ENCODE measurements around the gene SCAF1.

Gene SCAF1

DNA sequence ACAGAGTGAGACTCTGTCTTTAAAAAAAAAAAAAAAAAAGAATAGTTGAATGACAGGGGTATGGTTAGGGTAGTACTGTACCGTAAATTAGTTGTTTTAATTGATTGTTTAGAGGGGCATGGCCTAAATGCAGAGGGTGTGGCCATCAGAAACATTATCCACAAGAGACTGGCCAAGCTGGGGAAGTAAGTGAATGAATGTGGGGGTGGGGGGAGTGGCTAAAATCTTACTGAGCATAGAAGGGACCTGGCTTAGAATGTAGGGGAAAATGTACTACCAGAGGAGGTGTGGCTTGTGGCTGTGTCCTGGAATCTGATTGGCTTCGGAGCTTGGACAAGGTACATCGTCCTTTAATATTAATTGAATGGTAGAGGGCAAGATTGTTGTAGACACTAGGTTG is 27.5 kb downstream of the SCAF1 start:
- no peak for DNase-seq

DNA sequence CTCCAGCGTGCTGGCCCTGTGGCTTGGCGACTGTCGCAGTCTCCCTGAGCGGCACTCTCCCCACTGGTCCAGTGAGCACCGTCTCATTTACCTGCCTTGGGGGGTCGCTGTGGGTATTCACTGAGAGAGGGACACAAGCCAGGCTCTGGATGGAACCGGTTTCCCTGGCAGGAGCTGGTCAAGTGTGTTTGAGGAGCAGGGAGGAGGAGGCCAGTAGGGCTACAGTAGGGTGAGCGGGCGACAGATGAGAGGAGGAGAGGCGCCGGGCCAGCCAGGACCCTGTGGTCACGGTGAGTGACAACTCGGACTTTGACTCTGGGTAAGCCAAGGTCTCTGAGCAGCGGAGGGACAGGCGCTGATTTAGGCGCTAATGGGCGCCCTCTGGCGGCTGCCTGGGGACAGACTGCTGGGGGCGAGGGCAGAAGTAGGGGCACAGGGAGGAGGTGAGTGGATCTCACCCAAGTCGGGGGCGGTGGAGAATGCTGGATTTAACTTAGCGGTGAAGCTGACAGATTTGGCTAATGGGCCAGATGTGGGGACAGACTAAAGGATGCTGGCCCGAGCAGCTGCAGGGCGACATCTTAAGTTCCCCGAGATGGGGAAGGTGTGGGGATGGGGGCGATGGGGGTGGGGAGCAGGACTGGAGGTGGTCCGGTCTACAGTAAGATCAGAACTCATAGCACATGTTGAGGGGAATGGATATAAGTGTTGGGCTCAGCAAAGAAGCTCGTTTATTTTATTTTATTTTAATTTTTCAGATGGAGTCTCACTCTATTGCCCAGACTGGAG is 30.3 kb downstream of the SCAF1 start:
- peak; percentile 52 to 62 (median 59) for DNase-seq

DNA sequence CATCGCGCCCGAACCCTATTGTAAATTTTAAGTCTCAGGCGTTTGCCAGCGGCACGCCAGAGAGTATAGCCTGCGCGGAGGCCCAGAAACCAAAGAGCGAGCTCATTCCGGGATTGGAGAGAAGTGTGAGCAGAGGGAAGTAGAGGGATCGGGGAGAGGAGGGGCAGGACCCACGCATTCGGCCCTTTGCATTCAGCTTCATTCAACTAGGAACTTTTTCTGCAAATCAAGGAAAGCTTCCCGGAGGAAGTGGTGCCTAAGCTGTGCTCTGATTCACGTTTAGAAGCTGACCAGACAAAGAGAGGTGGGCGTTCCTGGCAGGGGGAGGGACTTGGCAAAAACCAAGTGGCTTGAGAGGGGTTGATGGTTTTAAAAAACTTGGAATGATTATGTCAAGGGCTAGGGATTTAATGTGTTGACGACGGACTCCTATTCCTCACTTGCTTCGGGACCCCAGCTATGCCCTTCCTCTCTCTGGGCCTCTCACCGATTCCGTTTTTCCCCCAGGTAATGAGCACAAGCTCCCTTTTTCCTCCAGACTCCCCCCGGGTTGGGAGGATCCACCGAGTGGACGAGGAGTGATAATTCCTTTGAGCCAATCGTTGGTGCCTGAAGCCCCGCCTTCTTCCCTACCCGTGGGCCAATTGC is 34.3 kb downstream of the SCAF1 start:
- DNase-seq, result peak in 3 of 4 experiments; percentile 44 to 55 (median 51)

DNA sequence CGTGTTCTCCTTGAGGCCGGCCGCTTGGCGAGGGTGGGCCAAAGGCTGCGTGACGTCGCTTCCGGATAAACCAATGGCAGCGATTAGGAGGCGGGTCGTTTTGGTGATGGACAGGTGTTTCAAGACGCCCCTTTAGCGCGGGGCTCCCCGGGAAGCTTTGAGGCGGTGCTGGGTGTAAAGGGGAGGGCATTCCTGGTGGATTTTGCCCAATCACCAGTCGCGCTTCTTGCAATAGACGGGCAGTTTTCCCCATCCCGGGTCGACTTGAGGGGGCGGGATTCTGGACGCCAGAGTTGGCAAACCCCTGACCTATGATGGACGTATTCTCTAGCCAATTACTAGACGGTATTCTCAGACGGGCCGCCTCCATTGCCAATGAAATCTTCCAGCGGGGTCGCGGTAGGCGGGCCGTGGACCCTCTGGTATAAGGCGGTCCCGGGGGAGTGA is 34.8 kb downstream of the SCAF1 start:
- peak; percentile 93 to 96 (median 94) for DNase-seq

DNA sequence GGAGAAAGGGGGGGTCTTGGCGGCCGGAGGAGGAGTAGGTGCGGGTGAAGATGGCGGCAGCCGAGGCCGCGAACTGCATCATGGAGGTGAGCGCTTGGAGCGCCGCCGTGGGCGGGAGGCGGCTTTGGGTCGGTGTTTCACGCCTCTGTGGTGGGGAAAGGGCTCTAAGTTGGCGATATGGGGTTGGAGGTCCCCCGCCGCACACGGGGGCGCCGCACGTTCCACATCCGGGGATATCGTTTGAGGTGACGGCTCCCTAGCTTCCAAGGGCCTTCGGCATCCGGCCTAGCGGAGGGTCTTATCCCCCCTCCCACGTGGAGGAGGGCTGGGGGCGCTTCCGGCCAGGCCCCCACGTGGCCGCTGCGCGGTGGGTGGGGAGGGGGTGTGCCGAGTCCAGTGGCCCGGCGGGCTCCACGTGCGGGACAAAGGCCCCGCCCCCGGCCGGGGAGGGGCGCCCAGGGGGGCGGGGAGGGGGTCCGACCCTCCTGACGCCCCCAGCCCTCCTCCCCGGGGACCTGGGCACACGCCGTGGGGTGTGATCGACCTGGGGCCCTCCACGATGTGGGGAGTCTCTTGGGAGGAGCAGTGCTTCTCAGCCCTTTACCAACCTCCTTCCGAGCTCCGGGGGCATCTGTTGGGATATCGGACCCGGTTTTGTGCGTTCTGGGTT is 35.4 kb downstream of the SCAF1 start, which contains the start of gene PRMT1:
Gene PRMT1, plus strand, starts transcription at position 41 of the 670 bp plus-strand sequence. Its CDS starts 10 bp downstream, at position 51.
- DNase-seq, result peak in 2 of 4 experiments; percentile 37 to 51

DNA sequence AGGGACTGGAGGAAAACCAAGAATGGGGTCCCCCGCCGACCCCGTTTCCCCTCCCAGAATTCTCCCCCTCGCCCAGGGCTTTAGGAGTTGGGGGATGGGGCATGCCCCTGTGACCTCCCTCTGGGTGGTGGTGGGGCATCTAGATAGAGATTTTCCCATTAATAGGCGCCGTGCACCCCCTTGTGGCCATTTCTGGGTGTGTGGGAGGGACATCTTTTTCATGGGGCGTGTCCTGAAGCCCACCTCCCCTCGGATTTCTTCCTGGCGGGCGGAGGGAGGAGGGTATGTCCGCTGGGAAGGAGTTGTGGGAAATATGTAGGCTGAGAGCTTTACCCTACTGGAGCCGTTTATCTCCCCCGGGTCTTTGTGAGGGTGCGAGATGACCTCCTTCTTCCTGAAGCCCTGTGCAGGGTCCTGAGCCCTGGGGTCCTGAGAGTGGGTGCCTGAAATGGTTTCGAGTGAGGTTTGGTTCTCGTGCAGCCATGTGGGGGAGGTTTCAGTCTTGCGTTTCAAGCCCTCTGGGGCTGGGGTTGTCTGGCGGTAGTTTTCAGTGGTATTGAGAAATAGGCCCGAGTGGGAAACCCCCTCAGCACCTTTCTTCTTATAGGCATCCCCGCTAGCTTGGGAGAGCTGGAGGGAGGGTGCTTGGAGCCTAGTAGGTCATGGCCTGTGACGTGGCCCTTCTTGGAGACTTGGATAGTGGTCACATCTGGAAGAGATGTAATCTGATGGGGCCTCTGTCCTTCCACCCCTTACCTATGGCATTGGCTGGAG is 36.1 kb downstream of the SCAF1 start:
- DNase-seq, result peak; percentile 56 to 78 (median 67)

DNA sequence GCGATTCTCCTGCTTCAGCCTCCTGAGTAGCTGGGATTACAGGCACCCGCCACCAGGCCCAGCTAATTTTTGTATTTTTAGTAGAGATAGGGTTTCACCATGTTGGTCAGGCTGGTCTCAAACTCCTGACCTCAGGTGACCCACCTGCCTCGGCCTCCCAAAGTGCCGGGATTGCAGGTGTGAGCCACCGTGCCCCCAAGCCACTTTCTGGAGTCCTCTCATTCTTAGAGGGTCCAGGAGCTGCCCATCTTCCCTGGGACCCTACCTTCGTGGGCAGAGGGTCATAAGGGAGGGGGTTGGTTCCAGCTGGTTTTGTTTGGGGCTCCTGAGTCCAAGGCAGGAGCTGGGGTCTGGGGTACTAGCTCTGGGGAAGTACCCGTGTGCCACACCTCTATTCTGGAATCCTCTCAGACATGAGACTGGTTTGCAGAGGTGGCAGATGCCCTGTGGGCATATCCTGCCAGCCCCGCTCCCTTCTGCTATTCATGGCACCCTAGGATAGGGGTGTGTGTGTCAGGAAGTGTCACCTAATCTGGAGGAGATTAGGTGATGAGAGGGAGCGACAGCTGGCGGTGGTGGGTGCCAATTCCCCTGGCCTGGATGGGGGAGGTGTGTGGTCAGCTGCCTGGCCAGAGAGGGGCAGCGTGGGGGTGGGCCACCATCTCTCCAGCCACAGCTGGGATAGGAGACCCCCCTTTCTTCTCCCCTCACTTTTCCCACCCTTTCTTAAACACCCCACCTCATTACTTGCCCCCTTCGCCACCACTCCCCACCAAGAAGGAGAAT is 37.2 kb downstream of the SCAF1 start:
- no peak for DNase-seq

DNA sequence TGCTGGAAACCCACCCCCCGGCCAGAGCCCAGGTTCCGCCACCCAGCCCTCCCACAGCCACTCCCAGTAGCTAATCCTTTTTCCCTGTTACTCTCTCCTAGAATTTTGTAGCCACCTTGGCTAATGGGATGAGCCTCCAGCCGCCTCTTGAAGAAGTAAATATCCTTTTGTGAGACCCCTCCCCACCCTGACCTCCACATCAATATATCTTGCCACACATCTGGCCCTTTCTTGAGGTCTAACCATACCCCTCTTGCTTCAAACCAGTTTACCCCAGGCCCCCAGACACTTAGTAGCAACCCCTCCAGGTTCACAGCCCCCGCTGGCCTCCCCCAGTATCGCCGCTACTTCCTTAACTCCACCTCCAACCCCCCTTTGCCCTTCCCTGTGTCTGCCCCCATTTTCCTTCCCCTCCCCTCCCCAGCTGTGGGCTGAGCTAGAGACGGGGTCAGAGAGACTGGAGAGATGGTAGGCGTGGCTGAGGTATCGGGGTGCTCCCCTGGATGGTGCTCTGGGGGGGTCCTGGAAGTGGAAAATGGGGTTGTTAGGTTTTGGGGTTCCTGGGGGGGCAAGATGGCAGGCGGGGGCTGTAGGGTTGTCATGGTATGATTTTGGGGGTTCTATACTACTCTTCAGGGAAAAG is 37.9 kb downstream of the SCAF1 start:
- DNase-seq, result no peak

DNA sequence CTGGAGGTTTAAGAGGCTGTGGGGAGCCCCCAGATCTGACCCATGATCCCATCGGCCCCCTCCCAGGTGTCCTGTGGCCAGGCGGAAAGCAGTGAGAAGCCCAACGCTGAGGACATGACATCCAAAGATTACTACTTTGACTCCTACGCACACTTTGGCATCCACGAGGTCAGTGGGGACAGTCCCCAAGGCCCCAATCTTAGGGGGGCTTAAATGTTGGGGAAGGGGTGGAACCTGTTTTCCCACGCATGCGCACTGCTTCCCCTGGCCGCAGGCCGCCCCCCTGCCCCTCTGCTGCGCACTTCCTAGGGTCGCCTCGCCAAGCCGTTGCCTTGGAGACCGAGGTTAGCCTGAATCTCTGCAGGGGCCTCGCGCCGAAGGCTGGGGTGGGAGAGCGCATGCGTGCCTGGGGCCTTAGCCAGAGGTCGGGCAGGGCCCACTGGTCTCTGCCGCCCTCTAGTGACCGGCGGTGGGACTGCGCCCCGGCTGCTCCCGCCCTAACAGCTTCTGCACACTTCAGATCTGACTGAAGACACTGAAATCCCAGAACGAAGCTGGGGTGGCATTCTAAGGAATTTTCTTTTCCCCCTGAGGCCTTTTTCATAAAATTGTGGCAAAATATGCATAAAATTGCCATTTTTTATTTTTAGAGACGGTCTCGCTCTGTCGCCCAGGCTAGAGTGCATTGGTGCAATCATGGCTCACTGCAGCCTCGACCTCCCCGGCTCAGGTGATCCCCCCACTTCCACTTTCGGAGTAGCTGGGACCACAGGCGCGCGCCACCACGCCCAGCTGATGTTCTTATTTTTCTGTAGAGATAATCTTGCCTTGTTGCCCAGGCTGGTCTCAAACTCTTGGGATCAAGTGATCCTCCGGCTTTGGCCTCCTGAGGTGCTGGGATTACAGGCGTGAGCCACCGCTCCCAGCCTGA is 38.7 kb downstream of the SCAF1 start:
- peak; percentile 88 to 94 (median 93) for DNase-seq

DNA sequence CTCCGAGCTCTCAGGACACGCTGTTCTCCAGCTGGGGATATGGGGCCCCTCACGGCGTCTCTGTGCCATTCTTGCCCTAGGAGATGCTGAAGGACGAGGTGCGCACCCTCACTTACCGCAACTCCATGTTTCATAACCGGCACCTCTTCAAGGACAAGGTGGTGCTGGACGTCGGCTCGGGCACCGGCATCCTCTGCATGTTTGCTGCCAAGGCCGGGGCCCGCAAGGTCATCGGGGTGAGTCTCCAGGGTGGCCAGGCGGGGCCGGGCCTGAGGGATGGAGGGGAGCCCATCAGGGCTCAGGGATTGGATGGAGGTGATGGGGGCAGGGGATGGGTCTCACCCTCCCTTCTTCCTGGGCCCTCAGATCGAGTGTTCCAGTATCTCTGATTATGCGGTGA is 39.8 kb downstream of the SCAF1 start:
- DNase-seq, result no peak

DNA sequence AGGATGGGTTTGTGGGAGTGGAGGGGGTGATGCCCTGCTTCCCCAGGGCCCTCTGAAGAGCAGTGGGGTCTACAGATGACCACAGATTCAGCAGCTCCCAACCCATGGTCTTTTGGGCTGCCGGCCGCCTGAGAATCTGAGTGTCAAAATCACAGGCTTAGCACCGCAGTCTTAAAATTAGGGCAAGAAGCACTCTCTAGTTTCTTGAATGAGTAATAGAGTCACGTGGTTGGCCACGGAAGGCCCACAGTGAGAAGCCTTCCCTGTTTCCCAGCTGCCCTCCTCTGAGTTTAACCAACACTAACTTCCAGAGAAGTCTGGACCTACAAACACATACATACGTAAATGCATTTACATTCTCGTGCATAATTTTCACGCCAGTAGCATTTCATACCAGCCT is 40.3 kb downstream of the SCAF1 start:
- no peak for DNase-seq

DNA sequence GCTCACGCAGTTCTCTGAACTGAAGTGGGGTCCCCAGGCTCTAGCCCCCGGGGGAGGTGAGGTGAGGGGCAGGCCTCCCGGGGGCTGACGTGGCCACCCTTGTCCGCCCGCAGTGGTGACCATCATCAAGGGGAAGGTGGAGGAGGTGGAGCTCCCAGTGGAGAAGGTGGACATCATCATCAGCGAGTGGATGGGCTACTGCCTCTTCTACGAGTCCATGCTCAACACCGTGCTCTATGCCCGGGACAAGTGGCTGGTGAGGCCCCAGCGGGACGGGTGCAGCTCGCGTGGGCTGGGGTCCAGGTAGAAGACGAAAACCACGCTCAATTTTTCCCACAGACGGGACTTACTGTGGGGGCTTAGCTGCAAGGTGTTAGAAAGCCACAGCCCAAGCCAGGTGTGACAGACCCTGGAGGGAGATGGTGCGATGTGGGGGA is 41.8 kb downstream of the SCAF1 start:
- DNase-seq, result no peak

DNA sequence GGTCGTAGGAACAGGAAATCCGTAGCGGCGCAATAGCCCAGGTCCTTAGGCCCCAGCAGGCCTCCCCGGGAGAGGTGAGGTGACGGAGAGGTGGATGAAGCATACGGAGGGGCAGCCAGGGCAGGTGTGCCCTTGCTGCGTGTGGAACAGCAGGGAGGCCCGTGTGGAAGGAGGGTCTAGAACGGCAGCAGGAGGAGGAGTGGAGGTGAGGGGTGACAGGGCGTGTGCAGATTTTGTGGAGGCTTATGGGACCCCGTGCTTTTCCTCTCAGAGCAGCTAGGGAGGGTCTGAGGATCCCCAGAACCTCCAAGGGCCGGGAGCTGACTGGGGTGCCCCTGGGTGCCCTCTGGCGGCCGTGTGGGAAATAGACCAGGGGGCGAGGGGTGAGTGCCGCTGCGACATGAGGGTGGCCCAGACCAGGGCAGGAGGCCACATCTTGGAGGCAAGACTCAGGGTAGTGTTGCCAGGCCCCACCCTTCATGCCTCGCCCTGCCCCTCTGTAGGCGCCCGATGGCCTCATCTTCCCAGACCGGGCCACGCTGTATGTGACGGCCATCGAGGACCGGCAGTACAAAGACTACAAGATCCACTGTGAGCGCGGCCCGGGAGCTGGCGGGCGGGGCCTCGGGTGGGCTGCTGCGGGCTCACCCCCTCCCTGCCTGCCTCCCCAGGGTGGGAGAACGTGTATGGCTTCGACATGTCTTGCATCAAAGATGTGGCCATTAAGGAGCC is 42.4 kb downstream of the SCAF1 start:
- DNase-seq, result peak in 1 of 4 experiments; percentile 13

DNA sequence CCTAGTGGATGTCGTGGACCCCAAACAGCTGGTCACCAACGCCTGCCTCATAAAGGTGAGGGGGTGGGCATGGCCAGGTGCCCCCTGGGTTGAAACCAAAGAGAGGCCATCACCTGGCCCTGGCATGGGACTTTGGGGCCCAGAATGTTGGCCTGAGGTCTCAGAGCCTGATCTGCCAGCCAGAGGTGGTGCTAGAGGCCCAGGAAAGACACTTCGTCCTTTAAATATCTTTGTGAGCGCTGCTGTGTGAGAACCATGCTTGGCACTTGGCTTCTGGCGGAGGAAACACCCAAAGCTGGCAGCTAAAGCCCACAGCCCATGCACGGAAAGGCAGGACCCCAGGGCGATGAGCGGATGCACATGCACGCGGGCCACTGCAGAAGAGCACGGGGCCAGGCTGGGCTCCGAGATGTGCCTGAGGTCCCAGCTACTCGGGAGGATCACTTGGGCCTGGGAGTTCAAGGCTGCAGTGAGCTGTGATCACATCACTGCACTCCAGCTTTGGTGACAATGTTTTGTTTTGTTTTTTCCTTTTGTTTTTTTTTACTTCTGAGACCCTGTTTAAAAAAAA is 43.1 kb downstream of the SCAF1 start:
- no peak for DNase-seq

DNA sequence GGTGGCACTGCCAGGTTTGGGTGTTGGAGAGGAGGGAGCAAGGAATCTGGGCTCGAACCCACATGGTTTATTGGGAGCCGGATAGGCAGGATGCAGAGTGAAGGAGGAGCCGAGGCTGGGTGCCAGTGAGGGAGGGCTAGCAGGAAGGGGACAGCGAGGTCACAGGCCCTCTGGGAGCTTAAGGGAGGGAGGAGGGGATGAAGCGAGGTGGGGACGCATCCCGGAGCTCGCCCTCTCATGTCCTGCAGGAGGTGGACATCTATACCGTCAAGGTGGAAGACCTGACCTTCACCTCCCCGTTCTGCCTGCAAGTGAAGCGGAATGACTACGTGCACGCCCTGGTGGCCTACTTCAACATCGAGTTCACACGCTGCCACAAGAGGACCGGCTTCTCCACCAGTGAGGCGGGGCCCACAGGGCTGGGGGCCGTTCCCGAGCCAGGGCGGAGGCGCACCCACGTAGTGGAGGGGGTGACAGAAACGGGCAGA is 43.9 kb downstream of the SCAF1 start:
- no peak for DNase-seq

DNA sequence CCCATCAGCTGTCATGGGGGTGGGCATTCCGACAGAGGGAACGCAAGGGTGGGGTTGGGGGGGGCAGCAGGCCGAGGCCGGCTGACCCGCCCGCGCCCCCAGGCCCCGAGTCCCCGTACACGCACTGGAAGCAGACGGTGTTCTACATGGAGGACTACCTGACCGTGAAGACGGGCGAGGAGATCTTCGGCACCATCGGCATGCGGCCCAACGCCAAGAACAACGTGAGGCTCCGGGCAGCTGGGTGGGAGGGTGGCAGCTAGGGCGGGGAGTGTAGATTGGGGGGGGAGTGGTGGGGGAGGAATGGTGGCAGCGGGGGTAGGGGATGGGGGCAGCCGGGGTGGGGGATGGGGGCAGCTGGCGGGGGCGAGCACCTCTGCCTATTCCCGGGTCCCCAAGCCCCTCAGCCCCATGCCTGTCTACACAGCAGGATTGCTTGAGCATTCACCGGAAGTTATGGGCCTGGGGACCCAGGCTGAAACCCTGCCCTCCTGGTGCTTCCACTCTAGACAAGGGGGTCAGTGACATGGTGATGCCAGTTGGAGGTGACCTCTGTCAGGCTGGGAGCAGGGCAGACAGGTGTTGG is 44.6 kb downstream of the SCAF1 start:
- no peak for DNase-seq

DNA sequence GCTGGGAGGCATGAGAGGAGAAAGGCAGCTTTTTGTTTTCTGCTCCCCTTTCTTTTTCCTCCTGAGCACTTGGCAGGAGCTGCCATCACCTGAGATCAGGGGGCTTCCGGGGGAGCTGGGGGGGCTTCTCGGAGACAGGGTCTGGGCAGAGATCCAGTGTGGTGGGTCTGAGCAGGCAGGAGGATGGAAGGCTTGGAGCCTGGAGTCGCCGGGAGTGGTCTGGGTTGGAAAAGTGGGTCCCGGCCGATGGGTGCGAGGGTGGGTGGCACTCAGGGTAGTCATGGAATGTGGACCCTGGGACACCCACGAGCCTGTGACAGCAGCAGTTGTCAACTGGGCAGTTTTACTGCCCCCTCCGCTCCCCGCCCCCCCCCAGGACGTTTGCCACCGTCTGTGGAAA is 45.1 kb downstream of the SCAF1 start:
- DNase-seq, result no peak

DNA sequence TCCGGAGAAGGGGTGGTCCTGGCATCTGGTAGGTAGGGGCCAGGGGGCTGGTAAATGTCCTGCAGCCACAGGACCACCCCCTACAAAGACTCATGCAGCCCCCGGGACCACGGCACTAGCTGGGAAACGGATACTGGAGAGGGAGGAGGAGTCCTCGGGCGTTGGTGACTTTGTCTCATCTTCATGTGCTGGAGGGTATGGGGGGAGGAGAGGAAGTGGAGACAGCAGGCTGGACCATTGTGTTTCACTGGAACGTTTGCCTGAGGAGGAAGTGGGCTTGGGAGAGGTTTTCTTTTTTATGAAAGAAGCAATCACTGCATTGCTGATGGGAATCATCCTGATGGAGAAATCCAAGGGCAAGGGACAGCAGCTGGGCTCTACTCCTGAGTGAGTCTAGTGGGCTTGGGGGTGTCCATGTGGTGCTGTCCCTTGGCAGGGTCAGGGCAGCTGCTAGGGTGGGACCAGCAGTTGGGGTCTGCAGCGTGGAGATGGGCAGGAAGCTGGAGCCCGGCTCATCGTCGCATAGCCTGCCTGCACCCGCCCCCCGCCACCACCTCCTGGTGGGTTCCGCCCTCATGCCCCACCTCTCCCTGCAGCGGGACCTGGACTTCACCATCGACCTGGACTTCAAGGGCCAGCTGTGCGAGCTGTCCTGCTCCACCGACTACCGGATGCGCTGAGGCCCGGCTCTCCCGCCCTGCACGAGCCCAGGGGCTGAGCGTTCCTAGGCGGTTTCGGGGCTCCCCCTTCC is 45.7 kb downstream of the SCAF1 start:
- DNase-seq, result no peak

All from activated CD4-positive, CD25-positive, alpha-beta regulatory T cell (primary cell).